ENCODE results near the gene WHRN.

Gene WHRN

DNA sequence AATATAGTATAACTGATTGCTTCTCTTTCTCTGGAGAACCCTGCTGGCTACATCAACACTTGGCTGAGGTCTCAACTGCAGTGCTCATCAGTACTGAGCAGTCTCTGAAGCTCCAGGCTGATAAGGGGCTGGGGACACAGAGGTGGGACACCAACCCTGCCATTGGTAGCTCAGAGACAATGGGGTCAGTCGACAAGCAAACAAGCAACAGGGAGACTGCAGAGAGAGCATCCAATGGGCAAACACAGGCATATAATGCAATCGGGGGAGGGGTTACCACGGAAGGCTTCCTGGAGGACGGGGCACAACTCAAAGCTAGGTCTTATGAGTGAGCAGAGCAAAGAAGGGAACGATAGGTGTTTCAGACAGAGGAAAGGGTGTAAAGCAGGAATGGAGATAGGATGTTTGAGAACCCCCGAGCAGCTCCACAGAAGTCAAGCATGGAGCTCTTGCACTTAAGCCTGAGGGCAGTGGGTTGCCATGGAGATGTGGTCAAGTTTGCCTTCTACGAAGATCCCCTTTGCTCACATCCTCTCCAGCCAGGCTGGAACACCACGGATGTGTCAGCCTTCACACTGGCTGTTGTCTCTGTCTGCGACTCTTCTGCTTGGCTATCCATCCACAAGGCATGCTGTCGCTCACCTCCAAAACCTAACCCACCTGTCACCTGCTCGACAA is 96.0 kb downstream of the WHRN start:
- no peaks in the 10 kb centered on the region for H3K27me3 ChIP-seq (ENCODE audit: control insufficient read depth, insufficient read depth, low read length)
- no peak overlapping the region for H3K9ac ChIP-seq (ENCODE audit: low read depth, low read length)
- no peaks in the 10 kb centered on the region for H3K9me3 ChIP-seq (ENCODE audit: control insufficient read depth, insufficient read depth, low read length)

DNA sequence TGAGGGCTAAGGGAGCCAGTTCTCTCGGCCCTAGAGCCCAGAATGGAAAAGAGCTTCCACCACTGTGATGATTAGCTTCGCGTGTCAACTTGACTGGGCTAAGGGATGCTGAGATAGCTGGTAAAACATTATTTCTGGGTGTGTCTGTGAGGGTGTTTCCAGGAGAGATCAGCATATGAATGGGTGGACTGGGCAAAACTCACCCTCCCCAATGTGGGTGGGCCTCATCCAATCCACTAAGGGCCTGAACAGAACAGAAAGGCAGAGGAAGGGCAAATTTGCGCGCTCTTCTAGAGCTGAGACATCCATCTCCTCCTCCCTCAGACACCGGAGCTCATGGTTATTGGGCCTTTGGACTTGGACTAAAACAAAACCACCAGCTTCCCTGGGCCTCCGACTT is 96.6 kb downstream of the WHRN start:
- no peaks in the 10 kb centered on the region for H3K9me3 ChIP-seq (ENCODE audit: control insufficient read depth, insufficient read depth, low read length)
- no peaks in the 10 kb centered on the region for H3K27me3 ChIP-seq (ENCODE audit: control insufficient read depth, insufficient read depth, low read length)
- H3K36me3 ChIP-seq (ENCODE audit: control insufficient read depth, insufficient read depth, low read length) = peaks cover 5% of the 10 kb centered on the region
- H3K4me3 ChIP-seq (ENCODE audit: low read depth, low read length) = no peak overlapping the region
- H3K4me1 ChIP-seq (ENCODE audit: control insufficient read depth, insufficient read depth, low read length) = peaks cover 10% of the 10 kb centered on the region
- H3K9ac ChIP-seq (ENCODE audit: low read depth, low read length) = no peak overlapping the region

More for the DNA sequence above, 96.0 kb downstream of the WHRN start:
- peaks cover 5% of the 10 kb centered on the region for H3K36me3 ChIP-seq (ENCODE audit: control insufficient read depth, insufficient read depth, low read length)
- no peak overlapping the region for H3K4me3 ChIP-seq (ENCODE audit: low read depth, low read length)
- H3K4me1 ChIP-seq (ENCODE audit: control insufficient read depth, insufficient read depth, low read length) = peaks cover 12% of the 10 kb centered on the region

DNA sequence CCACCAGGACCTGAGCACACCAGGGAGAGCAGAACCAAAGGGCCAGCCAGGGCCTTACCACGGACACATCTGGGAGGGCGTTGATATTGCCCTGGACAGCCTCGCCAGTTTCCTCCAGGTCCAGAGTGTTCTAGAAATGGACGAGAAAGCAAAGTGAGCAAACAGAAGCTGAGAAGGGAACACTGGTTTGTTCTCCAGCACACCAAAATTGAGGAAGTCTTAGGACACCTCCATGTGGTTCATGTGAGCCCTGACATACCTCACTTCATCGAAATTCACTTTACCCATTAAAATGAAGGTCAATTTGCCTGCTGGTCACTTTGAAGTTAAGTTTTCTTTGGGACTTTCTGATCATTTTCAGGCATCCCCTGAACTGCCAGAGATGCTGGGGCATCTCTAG is 97.4 kb downstream of the WHRN start:
- Histone ChIP-seq H3K4me1 (ENCODE audit: control insufficient read depth, insufficient read depth, low read length) (peaks cover 10% of the 10 kb centered on the region), H3K4me3 (ENCODE audit: low read depth, low read length) (no peak overlapping the region), H3K9ac (ENCODE audit: low read depth, low read length) (no peak overlapping the region), H3K36me3 (ENCODE audit: control insufficient read depth, insufficient read depth, low read length) (peaks cover 5% of the 10 kb centered on the region), H3K27me3 (ENCODE audit: control insufficient read depth, insufficient read depth, low read length) (no peaks in the 10 kb centered on the region), H3K9me3 (ENCODE audit: control insufficient read depth, insufficient read depth, low read length) (no peaks in the 10 kb centered on the region)

DNA sequence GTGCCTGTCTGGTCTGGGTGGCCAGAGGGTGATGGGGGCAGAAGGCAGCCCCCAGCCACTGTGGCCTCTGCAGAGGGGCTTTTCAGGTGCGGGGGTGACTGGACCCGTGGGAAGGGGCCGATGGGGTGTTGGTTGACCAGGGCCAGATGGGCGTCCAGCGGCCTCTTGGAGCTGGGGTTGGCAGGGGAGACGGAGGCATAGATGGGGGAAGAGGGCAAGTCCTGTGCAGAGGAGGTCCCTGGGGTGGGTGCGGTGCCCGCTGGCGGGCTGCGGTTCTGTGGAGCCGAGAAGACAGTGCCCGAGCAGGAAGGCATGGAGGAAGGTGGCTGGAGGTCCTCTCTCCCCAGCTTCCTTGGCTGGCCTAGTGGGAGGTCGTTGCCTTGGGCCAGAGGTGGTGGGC is 98.8 kb downstream of the WHRN start:
- H3K9me3 ChIP-seq (ENCODE audit: control insufficient read depth, insufficient read depth, low read length) = no peaks in the 10 kb centered on the region
- no peak overlapping the region for H3K9ac ChIP-seq (ENCODE audit: low read depth, low read length)
- H3K36me3 ChIP-seq (ENCODE audit: control insufficient read depth, insufficient read depth, low read length) = peaks cover 5% of the 10 kb centered on the region
- no peak overlapping the region for H3K4me3 ChIP-seq (ENCODE audit: low read depth, low read length)
- H3K4me1 ChIP-seq (ENCODE audit: control insufficient read depth, insufficient read depth, low read length) = peaks cover 10% of the 10 kb centered on the region
- H3K27me3 ChIP-seq (ENCODE audit: control insufficient read depth, insufficient read depth, low read length) = no peaks in the 10 kb centered on the region

DNA sequence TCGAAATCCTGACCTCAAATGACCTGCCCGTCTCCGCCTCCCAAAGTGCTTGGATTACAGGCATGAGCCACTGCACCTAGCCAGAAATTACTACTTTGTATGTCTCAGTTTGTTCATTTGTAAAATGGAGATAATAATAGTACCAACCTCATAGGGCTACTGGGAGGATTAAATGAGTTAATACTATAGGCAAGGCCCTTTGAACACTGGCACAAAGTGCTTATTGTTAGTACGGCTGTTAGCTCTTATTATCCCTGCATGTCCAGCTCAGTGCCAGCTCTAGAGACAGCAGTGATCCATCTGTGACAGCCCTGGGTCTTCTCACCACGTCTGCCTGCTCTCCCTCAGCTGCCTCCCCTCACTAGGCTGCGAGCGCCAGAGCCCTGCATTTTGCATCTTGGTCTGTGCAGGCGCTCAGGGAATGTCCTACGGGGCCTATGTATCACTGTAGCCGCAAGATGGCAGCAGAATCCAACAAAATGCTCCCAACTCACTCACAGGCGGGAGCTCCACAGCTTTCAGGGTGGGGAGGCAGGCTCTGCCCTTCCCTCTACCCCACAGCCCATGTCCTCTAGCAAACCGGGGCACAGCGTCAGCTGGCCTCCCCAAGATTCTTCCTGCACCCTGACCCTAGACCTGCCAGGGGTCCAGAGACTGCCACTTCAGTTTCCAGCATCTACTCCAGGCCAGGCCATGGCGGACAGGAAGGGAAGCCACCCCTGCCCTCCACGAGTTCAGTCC is 99.8 kb downstream of the WHRN start:
- H3K9ac ChIP-seq (ENCODE audit: low read depth, low read length) = no peak overlapping the region
- no peaks in the 10 kb centered on the region for H3K27me3 ChIP-seq (ENCODE audit: control insufficient read depth, insufficient read depth, low read length)

DNA sequence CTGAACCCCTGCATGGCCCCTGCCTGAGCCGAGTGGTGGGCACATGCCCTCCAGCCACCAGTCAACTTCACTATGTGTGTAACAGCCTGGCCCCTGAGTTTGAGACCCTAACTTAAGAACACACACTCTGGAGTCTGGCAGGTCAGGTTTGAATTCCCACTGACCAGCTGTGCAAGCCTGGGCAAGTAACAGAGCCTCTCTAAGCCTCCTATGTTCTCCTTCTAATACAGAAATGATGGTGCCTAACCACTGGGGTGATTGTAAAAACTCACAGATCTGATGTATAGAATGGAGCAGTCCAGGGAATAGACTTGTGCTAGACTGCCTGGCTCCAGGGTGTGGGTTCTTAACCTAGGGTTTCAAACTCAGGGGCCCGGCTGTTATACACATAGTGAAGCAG is 100.7 kb downstream of the WHRN start:
- peaks cover 5% of the 10 kb centered on the region for H3K36me3 ChIP-seq (ENCODE audit: control insufficient read depth, insufficient read depth, low read length)
- H3K4me1 ChIP-seq (ENCODE audit: control insufficient read depth, insufficient read depth, low read length) = peaks cover 10% of the 10 kb centered on the region
- H3K9me3 ChIP-seq (ENCODE audit: control insufficient read depth, insufficient read depth, low read length) = no peaks in the 10 kb centered on the region
- H3K27me3 ChIP-seq (ENCODE audit: control insufficient read depth, insufficient read depth, low read length) = no peaks in the 10 kb centered on the region
- no peak overlapping the region for H3K9ac ChIP-seq (ENCODE audit: low read depth, low read length)
- no peak overlapping the region for H3K4me3 ChIP-seq (ENCODE audit: low read depth, low read length)

More for the DNA sequence above, 99.8 kb downstream of the WHRN start:
- H3K4me1 ChIP-seq (ENCODE audit: control insufficient read depth, insufficient read depth, low read length) = peaks cover 10% of the 10 kb centered on the region
- no peaks in the 10 kb centered on the region for H3K9me3 ChIP-seq (ENCODE audit: control insufficient read depth, insufficient read depth, low read length)
- no peak overlapping the region for H3K4me3 ChIP-seq (ENCODE audit: low read depth, low read length)
- H3K36me3 ChIP-seq (ENCODE audit: control insufficient read depth, insufficient read depth, low read length) = peaks cover 5% of the 10 kb centered on the region

DNA sequence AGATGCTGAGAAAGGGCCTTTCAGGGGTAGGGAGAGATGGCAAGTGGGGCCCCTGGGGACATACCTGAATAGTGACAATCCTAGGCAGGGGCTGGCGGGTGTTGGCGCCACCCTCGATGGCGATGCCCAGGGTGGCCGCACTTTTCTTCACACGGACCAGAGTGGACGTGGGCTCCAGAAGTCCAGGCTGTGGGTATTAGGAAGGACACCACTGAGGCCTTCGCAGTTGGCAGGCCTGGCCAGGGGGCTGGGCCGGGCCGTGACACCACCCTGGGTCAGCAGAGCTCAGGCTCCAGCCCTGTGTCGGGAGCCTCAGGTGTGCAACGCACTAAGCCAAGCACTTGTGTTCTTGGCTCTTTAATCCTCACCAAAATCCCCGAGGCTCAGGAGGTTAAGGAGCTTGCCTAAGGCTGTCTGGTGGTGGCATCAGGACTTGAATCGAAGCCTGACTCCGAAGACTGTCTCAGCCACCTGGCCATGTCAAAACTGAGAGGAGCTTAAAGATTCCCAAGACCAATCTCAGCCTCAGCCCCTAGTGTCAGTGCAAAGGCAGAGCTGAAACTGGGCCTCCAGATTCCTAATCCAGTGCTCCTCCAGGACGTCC is 102.0 kb downstream of the WHRN start:
- Histone ChIP-seq H3K4me1 (ENCODE audit: control insufficient read depth, insufficient read depth, low read length) (no peaks in the 10 kb centered on the region), H3K4me3 (ENCODE audit: low read depth, low read length) (no peak overlapping the region), H3K9ac (ENCODE audit: low read depth, low read length) (no peak overlapping the region), H3K36me3 (ENCODE audit: control insufficient read depth, insufficient read depth, low read length) (peaks cover 5% of the 10 kb centered on the region), H3K9me3 (ENCODE audit: control insufficient read depth, insufficient read depth, low read length) (no peaks in the 10 kb centered on the region), H3K27me3 (ENCODE audit: control insufficient read depth, insufficient read depth, low read length) (no peaks in the 10 kb centered on the region)

DNA sequence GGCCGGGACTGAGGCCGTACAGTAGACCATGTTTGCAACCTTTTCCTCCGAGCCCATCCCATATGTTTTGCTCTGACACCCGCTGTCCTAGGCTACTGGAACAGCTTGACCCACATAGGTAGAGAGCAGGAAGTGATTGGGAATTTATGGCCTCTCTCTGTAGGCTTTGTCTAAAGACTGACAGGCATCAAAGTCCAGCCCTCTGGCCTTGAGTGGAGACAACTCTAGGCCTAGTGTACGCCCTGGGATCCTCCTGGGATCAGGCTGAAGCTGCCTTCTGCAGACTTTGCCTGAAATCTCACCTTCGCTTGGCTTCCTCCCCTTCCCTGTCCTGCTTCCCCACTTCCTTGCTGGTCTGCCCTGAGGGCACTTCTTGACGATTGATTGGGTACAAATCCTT is 103.9 kb downstream of the WHRN start:
- Histone ChIP-seq H3K9me3 (ENCODE audit: control insufficient read depth, insufficient read depth, low read length) (no peaks in the 10 kb centered on the region), H3K4me3 (ENCODE audit: low read depth, low read length) (no peak overlapping the region), H3K36me3 (ENCODE audit: control insufficient read depth, insufficient read depth, low read length) (no peaks in the 10 kb centered on the region), H3K9ac (ENCODE audit: low read depth, low read length) (no peak overlapping the region), H3K4me1 (ENCODE audit: control insufficient read depth, insufficient read depth, low read length) (peaks cover 8% of the 10 kb centered on the region), H3K27me3 (ENCODE audit: control insufficient read depth, insufficient read depth, low read length) (no peaks in the 10 kb centered on the region)

DNA sequence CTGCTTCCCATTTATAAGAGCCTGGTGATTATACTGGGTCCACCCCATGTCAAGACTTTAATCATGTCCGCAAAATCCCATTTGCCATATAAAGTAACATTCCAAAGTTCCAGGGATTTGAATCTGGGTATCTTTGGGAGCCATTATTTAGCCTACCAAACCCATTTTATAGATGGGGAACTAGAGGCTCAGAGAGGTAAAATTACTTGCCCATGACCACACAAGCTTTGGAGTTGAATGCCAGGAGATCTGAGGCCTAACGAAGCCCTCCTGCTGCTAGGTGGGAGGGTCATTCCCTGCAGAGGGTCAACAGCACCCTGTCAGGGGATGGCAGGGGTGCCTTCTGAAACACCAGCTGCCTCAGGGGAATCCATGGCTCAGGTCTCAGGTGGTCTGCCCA is 104.5 kb downstream of the WHRN start:
- H3K4me1 ChIP-seq (ENCODE audit: control insufficient read depth, insufficient read depth, low read length) = peaks cover 8% of the 10 kb centered on the region
- no peak overlapping the region for H3K9ac ChIP-seq (ENCODE audit: low read depth, low read length)
- H3K4me3 ChIP-seq (ENCODE audit: low read depth, low read length) = no peak overlapping the region
- H3K27me3 ChIP-seq (ENCODE audit: control insufficient read depth, insufficient read depth, low read length) = no peaks in the 10 kb centered on the region
- no peaks in the 10 kb centered on the region for H3K9me3 ChIP-seq (ENCODE audit: control insufficient read depth, insufficient read depth, low read length)
- H3K36me3 ChIP-seq (ENCODE audit: control insufficient read depth, insufficient read depth, low read length) = no peaks in the 10 kb centered on the region

DNA sequence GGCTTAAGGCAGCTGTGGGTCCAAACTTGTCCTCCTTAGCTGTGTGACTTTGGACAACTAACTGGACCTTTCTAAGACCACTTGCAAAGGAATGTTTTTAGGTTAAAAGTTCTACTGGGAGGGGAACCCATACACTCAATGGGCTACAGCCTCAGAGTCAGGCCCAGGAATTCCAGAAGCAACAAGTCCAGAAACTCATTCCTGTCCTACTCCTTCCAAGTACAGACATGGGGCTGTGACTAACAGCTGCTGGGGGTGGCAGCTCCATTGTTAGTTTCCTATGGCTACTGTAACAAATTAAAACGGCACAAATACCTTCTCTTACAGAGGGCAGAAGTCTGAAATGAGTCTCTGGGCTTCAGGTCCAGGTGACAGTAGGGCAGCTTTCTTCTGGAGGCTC is 105.1 kb downstream of the WHRN start:
- Histone ChIP-seq H3K4me3 (ENCODE audit: low read depth, low read length) (no peak overlapping the region), H3K27me3 (ENCODE audit: control insufficient read depth, insufficient read depth, low read length) (no peaks in the 10 kb centered on the region), H3K4me1 (ENCODE audit: control insufficient read depth, insufficient read depth, low read length) (peaks cover 11% of the 10 kb centered on the region), H3K9me3 (ENCODE audit: control insufficient read depth, insufficient read depth, low read length) (no peaks in the 10 kb centered on the region), H3K9ac (ENCODE audit: low read depth, low read length) (no peak overlapping the region), H3K36me3 (ENCODE audit: control insufficient read depth, insufficient read depth, low read length) (no peaks in the 10 kb centered on the region)

DNA sequence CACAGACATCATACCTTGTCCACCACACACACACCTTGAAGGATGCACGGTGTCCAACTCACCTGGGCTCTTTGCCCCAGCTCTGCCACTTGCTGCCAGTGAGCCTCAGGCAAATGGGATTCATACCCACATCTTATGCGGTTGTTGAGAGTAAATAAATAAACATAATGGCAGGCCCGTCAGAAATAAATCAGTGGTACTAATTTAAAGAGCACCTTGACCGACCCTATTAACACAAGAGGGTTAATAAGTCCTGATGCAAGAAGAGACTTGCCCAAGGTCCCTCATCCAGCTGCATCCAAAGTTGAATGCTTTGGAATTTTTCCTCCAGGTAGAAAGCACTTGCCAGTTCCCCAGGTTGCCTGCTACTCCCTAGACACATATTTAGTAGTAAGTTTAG is 105.9 kb downstream of the WHRN start:
- H3K9ac ChIP-seq (ENCODE audit: low read depth, low read length) = no peak overlapping the region
- H3K4me1 ChIP-seq (ENCODE audit: control insufficient read depth, insufficient read depth, low read length) = peaks cover 12% of the 10 kb centered on the region
- H3K36me3 ChIP-seq (ENCODE audit: control insufficient read depth, insufficient read depth, low read length) = no peaks in the 10 kb centered on the region
- H3K27me3 ChIP-seq (ENCODE audit: control insufficient read depth, insufficient read depth, low read length) = no peaks in the 10 kb centered on the region
- H3K4me3 ChIP-seq (ENCODE audit: low read depth, low read length) = no peak overlapping the region
- H3K9me3 ChIP-seq (ENCODE audit: control insufficient read depth, insufficient read depth, low read length) = no peaks in the 10 kb centered on the region

All from iPS-15b (cell line).